Left ventricle myocardium inferior (tissue), 1 donor: Measurements from ENCODE around the gene RNF126. TPM values are rescaled to one million over a fixed set of nuclear protein-coding genes. Genes with fewer than 3 reads are reported as not detected.
"Not testable (repeated sequence)": the region's sequence is repeated elsewhere in the genome, so short reads cannot be mapped to it uniquely, and the experiment has no call there.

Source experiments
- DNase-seq: peaks from one replicate; pipeline ENCODE4 v3.0.0-alpha.2; 2020
- H3K27ac ChIP-seq: fragments of 200-600 bp; replicated peaks from 2 replicates; pipeline ENCODE4 v1.8.0; 2021
- H3K27me3 ChIP-seq: fragments of 200-600 bp; 2 replicates; pipeline ENCODE4 v1.8.0; 2021; ENCODE audit warnings: low read depth
- H3K36me3 ChIP-seq: fragments of 200-600 bp; 2 replicates; pipeline ENCODE4 v1.8.0; 2021
- H3K4me1 ChIP-seq: fragments of 200-600 bp; 2 replicates; pipeline ENCODE4 v1.8.0; 2021
- H3K4me3 ChIP-seq: fragments of 200-600 bp; 2 replicates; pipeline ENCODE4 v1.8.0; 2021; ENCODE audit warnings: mild to moderate bottlenecking, moderate library complexity
- H3K9me3 ChIP-seq: fragments of 200-600 bp; replicated peaks from 2 replicates; pipeline ENCODE4 v1.8.0; 2021
- intact Hi-C: fragments of 100-400 bp; cut with micrococcal nuclease; formaldehyde crosslinking; loops from one replicate; pipeline ENCODE4 v1.11.0; 2022
- total RNA-seq: library from RNA; stranded (reverse); fragmentation: NEBNext Ultra II Directional; extraction: Animal tissue kit (Norgen Biotek cat#: 25700); gene quantifications from one replicate; pipeline ENCODE4 v1.2.1, GENCODE V29; 2021
- TF ChIP-seq, protein P1 (sequence below): fragments of 200-600 bp; IDR thresholded peaks from 2 replicates; pipeline ENCODE4 v1.8.0; 2021; ENCODE audit warnings: antibody characterized with exemption, mild to moderate bottlenecking, borderline replicate concordance
- donor health status: DM: no; HTN: yes; CAD: no; lungs with severe emphysema.

The RNF126 gene
- total RNA-seq, 1 donor from 2014 or later, result 25.5 TPM

DNA sequence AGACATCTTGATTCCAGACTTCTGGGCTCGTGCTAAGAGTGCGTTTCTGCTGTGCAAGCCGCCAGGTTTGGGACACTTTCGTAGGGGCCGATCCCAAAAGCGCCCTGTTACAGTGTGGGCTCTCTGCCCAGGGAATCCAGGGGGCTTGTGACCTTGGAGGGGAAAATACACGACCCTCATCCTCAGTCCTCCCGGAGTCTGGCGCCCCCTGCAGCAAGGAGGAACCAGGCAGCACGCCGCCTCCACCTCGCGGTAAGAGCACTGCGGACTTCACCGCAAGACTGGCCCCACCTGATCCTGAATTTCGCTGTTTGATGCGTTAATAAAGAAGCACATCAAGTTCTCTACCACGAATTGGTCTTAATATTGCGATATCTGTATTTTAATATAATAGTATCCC, 34.8 kb downstream of the RNF126 start:
- peaks cover 31% of the 10 kb centered on the region for H3K4me1 ChIP-seq
- H3K9me3 ChIP-seq, result no peaks in the 10 kb centered on the region
- H3K4me3 ChIP-seq, result no peak overlapping the region
- H3K27ac ChIP-seq, result no peak overlapping the region
- H3K36me3 ChIP-seq, result peaks cover 60% of the 10 kb centered on the region
- no peaks in the 10 kb centered on the region for H3K27me3 ChIP-seq
- intact Hi-C loops, result no loop called here
- TF ChIP-seq, protein P1, sequence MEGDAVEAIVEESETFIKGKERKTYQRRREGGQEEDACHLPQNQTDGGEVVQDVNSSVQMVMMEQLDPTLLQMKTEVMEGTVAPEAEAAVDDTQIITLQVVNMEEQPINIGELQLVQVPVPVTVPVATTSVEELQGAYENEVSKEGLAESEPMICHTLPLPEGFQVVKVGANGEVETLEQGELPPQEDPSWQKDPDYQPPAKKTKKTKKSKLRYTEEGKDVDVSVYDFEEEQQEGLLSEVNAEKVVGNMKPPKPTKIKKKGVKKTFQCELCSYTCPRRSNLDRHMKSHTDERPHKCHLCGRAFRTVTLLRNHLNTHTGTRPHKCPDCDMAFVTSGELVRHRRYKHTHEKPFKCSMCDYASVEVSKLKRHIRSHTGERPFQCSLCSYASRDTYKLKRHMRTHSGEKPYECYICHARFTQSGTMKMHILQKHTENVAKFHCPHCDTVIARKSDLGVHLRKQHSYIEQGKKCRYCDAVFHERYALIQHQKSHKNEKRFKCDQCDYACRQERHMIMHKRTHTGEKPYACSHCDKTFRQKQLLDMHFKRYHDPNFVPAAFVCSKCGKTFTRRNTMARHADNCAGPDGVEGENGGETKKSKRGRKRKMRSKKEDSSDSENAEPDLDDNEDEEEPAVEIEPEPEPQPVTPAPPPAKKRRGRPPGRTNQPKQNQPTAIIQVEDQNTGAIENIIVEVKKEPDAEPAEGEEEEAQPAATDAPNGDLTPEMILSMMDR, result peak; percentile 33
- no peak for DNase-seq

DNA sequence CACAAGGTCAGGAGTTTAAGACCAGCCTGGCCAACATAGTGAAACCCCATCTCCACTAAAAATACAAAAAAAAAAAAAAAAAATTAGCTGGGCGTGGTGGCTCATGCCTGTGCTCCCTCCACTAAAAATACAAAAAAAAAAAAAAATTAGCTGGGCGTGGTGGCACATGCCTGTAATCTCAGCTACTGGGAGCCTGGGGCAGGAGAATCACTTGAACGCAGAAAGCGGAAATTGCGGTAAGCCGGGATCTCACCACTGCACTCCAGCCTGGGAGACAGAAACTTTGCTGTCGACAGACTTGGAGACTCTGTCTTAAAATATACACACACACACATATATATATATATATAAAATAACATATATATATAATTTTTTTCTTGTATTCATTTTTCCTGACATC, 36.4 kb downstream of the RNF126 start:
- peaks cover 15% of the 10 kb centered on the region for H3K4me1 ChIP-seq
- DNase-seq, H3K4me3 ChIP-seq, H3K9me3 ChIP-seq, H3K27ac ChIP-seq, intact Hi-C loops, H3K27me3 ChIP-seq: not testable (repeated sequence)
- H3K36me3 ChIP-seq, result peaks cover 76% of the 10 kb centered on the region

DNA sequence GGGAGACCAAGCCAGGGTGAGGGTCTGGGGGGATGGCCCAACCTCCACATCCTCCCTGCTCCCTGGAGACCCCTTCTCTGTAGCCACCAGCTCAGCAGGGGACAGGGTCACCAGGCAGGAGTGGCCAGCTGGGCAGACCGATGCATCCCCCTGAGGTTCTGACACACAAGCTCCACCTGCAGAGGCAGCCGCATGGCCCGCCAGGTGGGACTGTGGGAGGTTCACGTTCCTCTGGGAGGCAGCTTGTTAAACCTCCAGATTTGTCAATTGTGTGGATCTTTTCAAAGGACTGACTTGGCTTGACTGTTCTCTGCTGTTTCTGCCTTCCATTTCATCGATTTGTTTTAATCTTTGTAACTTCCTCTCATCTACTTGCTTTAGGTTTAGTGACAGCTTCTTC, 37.8 kb downstream of the RNF126 start:
- no peak for DNase-seq
- intact Hi-C loops, result no loop called here
- Histone ChIP-seq H3K4me1 (peaks cover 8% of the 10 kb centered on the region), H3K4me3 (no peak overlapping the region), H3K27me3 (no peaks in the 10 kb centered on the region), H3K27ac (no peak overlapping the region), H3K36me3 (peaks cover 81% of the 10 kb centered on the region), H3K9me3 (no peaks in the 10 kb centered on the region)
- TF ChIP-seq, protein P1, result no peak

DNA sequence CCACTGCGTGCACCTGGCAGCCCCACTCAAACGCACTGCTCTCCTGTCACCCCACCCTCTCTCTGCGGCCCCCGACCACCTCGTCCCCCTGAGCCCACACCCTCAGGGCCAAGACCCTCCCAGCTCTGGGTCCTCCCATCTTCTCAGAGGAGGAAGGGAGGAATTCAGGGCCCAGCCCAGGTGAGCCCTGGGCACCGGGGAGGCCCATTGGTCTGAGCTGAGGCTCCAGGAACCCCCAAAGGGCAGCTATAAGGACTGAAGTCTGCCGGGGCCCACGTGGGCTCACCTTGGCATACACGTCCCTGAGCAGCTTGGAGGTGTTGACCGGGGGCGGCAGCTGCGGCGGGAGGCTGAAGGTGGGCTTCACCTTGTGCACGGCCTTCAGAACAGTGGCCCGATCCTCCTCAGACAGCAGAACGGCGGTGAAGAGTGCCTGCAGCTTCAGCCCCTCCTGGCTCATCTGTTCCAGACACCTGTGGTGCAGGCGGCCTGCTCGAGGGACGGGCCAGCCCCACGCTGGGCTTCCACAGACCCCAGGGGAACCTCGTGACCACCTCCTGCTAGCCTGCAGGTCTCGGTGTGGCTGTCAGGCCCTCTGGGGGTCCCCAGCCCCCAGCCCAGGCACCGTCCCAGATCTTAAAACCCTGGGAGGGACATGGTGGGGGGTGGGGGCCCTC, 38.4 kb downstream of the RNF126 start:
- H3K36me3 ChIP-seq, result peaks cover 87% of the 10 kb centered on the region
- H3K4me1 ChIP-seq, result peaks cover 2% of the 10 kb centered on the region
- intact Hi-C loops, result no loop called here
- no peaks in the 10 kb centered on the region for H3K9me3 ChIP-seq
- H3K4me3 ChIP-seq, result no peak overlapping the region
- H3K27ac ChIP-seq, result no peak overlapping the region
- TF ChIP-seq, protein P1, result no peak
- no peaks in the 10 kb centered on the region for H3K27me3 ChIP-seq
- no peak for DNase-seq

DNA sequence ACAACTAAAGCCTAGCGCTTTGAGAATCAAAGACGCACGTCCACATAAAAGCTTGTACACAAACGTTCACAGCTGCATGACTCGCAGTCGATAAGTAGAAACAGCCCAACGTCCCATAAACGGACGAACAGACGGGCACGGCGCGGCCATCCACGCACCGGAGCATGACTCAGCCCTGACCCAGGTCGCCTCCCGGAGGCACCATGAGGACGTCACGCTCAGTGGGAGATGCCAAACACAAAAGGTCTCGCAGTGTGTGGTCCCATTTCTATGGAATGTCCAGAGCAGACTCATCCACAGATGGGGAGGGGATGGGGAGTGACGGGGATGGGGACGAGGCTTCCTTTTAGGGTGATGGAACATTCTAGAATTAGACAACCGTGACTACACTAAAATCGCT, 39.0 kb downstream of the RNF126 start:
- Histone ChIP-seq H3K27ac (no peak overlapping the region), H3K4me1 (no peaks in the 10 kb centered on the region), H3K27me3 (no peaks in the 10 kb centered on the region), H3K4me3 (no peak overlapping the region), H3K36me3 (peaks cover 87% of the 10 kb centered on the region), H3K9me3 (no peaks in the 10 kb centered on the region)
- intact Hi-C loops, result no loop called here
- DNase-seq, result no peak
- TF ChIP-seq, protein P1, result no peak

DNA sequence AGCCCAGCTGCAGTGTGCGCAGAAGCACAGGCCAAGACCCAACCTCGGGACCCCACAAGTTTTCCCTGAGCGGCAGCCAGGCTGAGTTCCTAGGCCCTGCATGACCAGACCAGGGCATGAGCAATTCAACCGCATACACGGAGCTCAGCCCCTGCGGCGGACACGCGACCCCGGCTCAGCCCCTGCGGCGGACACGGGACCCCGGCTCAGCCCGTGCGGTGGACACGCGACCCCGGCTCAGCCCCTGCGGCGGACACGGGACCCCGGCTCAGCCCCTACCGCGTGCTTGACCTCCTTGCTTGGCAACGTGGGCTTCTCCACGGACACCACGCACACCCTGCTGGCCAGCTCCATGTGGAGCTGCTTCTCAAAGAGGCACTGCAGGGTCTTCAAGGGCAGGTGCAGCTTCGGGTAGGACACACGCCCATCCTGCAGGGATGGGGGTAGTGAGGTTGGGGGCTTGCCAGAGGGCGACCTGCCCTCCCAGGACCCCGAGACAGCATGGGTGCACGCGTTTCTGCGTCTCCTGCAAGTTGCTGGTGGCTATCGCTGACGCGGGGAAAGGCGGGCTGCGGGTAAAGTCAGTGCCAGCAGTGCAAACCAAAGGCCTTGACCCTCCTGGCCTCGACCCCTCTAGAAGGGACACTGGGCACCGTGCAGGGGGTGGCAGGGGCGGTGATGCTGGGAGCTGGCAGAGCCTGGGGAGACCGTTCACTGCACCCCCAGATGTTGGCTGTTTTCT, 39.7 kb downstream of the RNF126 start:
- intact Hi-C loops, result no loop called here
- H3K9me3 ChIP-seq, result no peaks in the 10 kb centered on the region
- DNase-seq, result no peak
- TF ChIP-seq, protein P1, result no peak
- H3K27ac ChIP-seq, result no peak overlapping the region
- H3K4me1 ChIP-seq, result no peaks in the 10 kb centered on the region
- H3K36me3 ChIP-seq, result peaks cover 87% of the 10 kb centered on the region
- no peak overlapping the region for H3K4me3 ChIP-seq
- H3K27me3 ChIP-seq, result no peaks in the 10 kb centered on the region
